SK-N-MC (cell line): ENCODE data around the gene HINT3.

ENCODE experiments used
- EZH2 ChIP-seq: fragments of 200-600 bp; sonication (generic); IDR thresholded peaks from one replicate; pipeline ENCODE4 v1.6.1; 2017; ENCODE audit warnings: antibody characterized with exemption
- FOXP2 ChIP-seq: optimal IDR thresholded peaks from 2 replicates; pipeline ENCODE3; 2011; ENCODE audit warnings: mild to moderate bottlenecking, moderate library complexity; ENCODE audit not compliant: insufficient read depth; ENCODE audit errors: extremely low read length, control extremely low read depth
- POLR2AphosphoS5 ChIP-seq: IDR thresholded peaks from 2 replicates; pipeline ENCODE4 v1.6.1; 2012; ENCODE audit warnings: mild to moderate bottlenecking, low read depth, low read length, borderline replicate concordance

DNA sequence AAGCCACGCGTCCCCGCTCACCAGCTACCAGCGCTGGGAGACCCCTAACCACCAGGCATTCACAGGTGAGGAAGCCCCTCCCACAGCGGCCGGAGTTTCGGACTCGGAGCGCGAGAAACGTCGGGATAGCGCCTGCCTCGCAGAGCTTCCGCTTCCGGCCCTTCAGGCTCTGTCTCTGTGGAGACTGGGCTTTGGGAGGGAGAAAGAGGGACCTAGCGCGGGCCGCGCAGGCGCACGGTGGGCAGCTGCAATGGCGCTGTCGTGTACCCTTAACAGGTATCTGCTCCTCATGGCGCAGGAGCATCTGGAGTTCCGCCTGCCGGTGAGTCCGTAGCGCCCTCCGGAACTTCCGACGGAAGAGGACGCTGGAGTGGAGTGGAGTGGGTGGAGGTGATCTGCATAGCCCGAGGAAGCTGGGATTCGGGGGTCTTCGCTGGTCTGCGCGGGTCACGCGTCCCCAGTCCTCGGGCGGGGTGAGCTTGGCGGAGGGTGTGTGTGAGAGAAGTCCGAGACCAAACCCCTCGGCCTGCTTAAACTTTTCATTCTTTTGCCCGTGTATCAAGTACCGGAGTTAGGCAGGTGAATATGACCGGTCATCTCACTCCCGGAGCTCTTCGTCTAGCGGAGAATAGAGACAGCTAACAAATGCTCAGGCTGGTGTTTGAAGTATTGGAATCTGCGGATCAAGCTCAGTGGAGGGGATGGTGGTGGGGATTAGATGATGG, 29.9 kb downstream of the HINT3 start, which contains the start of gene TRMT11:
- TF ChIP-seq EZH2: no peak
- peak; percentile 98 for TF ChIP-seq POLR2AphosphoS5
- no peak for TF ChIP-seq FOXP2
